A673 (cell line): Measurements from ENCODE around the gene NFKBIB. TPM values are rescaled to one million over a fixed set of nuclear protein-coding genes. Genes with fewer than 3 reads are reported as not detected.
"Not testable (repeated sequence)": the region's sequence is repeated elsewhere in the genome, so short reads cannot be mapped to it uniquely, and the experiment has no call there.

Experiments
- BruUV-seq: library from RNA; stranded (reverse); fragments of 400-500 nt; replicated peaks from 2 replicates; lab custom pipeline; 2021; lab: Mats Ljungman, UMichigan
- CTCF ChIA-PET: fragments of 300-600 bp; sonication (Branson Sonifier 250); formaldehyde crosslinking; loops from one replicate; lab custom pipeline; 2022; ENCODE audit warnings: antibody characterized with exemption; lab: Charles Lee
- POLR2A ChIA-PET: fragments of 300-600 bp; sonication (Branson Sonifier 250); formaldehyde crosslinking; loops from one replicate; lab custom pipeline; 2022; ENCODE audit warnings: antibody characterized with exemption; ENCODE audit not compliant: low non-redundant PET; lab: Charles Lee
- DNase-seq: peaks from one replicate; pipeline ENCODE4 v3.0.0-alpha.2; 2015; ENCODE audit warnings: low spot score
- H3K27ac ChIP-seq: fragments of 200-600 bp; sonication (generic); 2 replicates; pipeline ENCODE4 v1.5.1; 2016; ENCODE audit warnings: mixed run types, low read depth, mild to moderate bottlenecking, mixed read lengths, antibody characterized with exemption, low read length; ENCODE audit not compliant: poor library complexity, severe bottlenecking
- H3K27me3 ChIP-seq: fragments of 200-600 bp; sonication (generic); replicated peaks from 2 replicates; pipeline ENCODE4 v1.6.1; 2017; ENCODE audit warnings: mixed run types, low read depth, mild to moderate bottlenecking, mixed read lengths, antibody characterized with exemption, low read length; ENCODE audit not compliant: insufficient read depth, poor library complexity
- H3K36me3 ChIP-seq: fragments of 200-600 bp; sonication (generic); 2 replicates; pipeline ENCODE4 v1.6.1; 2016; ENCODE audit warnings: mixed run types, mild to moderate bottlenecking, mixed read lengths, antibody characterized with exemption, low read length; ENCODE audit not compliant: insufficient read depth, poor library complexity, severe bottlenecking
- H3K4me1 ChIP-seq: fragments of 200-600 bp; sonication (generic); 2 replicates; pipeline ENCODE4 v1.6.1; 2017; ENCODE audit warnings: mixed run types, mild to moderate bottlenecking, mixed read lengths, antibody characterized with exemption, low read length; ENCODE audit not compliant: insufficient read depth, poor library complexity, severe bottlenecking
- H3K4me3 ChIP-seq: fragments of 200-600 bp; sonication (generic); 2 replicates; pipeline ENCODE4 v1.5.1; 2016; ENCODE audit warnings: low read depth, mixed run types, mild to moderate bottlenecking, mixed read lengths, low read length; ENCODE audit not compliant: poor library complexity, severe bottlenecking
- H3K9me3 ChIP-seq: fragments of 200-600 bp; sonication (generic); 2 replicates; pipeline ENCODE4 v1.6.1; 2016; ENCODE audit warnings: mixed run types, low read depth, mild to moderate bottlenecking, mixed read lengths, antibody characterized with exemption, low read length; ENCODE audit not compliant: poor library complexity, severe bottlenecking
- EZH2 ChIP-seq: fragments of 200-600 bp; sonication (generic); IDR thresholded peaks from 2 replicates; pipeline ENCODE4 v1.6.1; 2017; ENCODE audit warnings: borderline replicate concordance, low read depth, mild to moderate bottlenecking, mixed read lengths, antibody characterized with exemption, low read length; ENCODE audit not compliant: poor library complexity, severe bottlenecking
- intact Hi-C: fragments of 100-400 bp; cut with micrococcal nuclease; formaldehyde crosslinking; loops from one replicate; pipeline ENCODE4 v1.10.0; 2022; ENCODE audit not compliant: unreplicated experiment
- total RNA-seq: library from RNA; stranded (reverse); gene quantifications from 2 replicates; pipeline ENCODE4 v1.2.3, GENCODE V29; 2021
- TF ChIP-seq, protein P1 (sequence below): fragments of 300-800, 200-600 bp; sonication (generic); conservative IDR thresholded peaks from 2 replicates; pipeline ENCODE4 v1.5.1; 2017; ENCODE audit warnings: low read depth, mild to moderate bottlenecking, antibody characterized with exemption, low read length, moderate library complexity, mixed read lengths

Gene NFKBIB
- total RNA-seq, 1 experiment from 2014 or later: 51.9 TPM

GRCh38 chr19:38933544-38933943, 33.8 kb downstream of the NFKBIB start:
- CTCF ChIA-PET: no interaction called here
- TF ChIP-seq, protein P1, sequence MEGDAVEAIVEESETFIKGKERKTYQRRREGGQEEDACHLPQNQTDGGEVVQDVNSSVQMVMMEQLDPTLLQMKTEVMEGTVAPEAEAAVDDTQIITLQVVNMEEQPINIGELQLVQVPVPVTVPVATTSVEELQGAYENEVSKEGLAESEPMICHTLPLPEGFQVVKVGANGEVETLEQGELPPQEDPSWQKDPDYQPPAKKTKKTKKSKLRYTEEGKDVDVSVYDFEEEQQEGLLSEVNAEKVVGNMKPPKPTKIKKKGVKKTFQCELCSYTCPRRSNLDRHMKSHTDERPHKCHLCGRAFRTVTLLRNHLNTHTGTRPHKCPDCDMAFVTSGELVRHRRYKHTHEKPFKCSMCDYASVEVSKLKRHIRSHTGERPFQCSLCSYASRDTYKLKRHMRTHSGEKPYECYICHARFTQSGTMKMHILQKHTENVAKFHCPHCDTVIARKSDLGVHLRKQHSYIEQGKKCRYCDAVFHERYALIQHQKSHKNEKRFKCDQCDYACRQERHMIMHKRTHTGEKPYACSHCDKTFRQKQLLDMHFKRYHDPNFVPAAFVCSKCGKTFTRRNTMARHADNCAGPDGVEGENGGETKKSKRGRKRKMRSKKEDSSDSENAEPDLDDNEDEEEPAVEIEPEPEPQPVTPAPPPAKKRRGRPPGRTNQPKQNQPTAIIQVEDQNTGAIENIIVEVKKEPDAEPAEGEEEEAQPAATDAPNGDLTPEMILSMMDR: no peak
- no peak for TF ChIP-seq EZH2
- BruUV-seq: no TSS peak
- peaks cover 13% of the 10 kb centered on the region for H3K4me1 ChIP-seq
- H3K36me3 ChIP-seq: peaks cover 31% of the 10 kb centered on the region
- POLR2A ChIA-PET: no interaction called here
- H3K27me3 ChIP-seq: no peaks in the 10 kb centered on the region
- no peak for DNase-seq
- intact Hi-C loops: loop anchor here (5.0 to 10.0 kb wide), 3 partner anchors 201 to 419 kb away; no protein-coding TSS in a partner anchor
- no peak overlapping the region for H3K27ac ChIP-seq
- H3K4me3 ChIP-seq: no peak overlapping the region
- peaks cover 4% of the 10 kb centered on the region for H3K9me3 ChIP-seq

GRCh38 chr19:38939957-38940356, 40.2 kb downstream of the NFKBIB start:
- peaks cover 6% of the 10 kb centered on the region for H3K36me3 ChIP-seq
- no TSS peak for BruUV-seq
- intact Hi-C loops: loop anchor here (10.0 kb wide), 2 partner anchors 395 to 425 kb away; no protein-coding TSS in a partner anchor
- no peak overlapping the region for H3K4me3 ChIP-seq
- peaks cover 11% of the 10 kb centered on the region for H3K4me1 ChIP-seq
- ChIA-PET POLR2A (no interaction called here), CTCF (no interaction called here)
- DNase-seq: peak; percentile 33
- TF ChIP-seq, protein P1: no peak
- no peak for TF ChIP-seq EZH2
- no peaks in the 10 kb centered on the region for H3K27me3 ChIP-seq
- H3K9me3 ChIP-seq: peaks cover under 1% of the 10 kb centered on the region
- H3K27ac ChIP-seq: peak overlapping the region; percentile 39

DNA sequence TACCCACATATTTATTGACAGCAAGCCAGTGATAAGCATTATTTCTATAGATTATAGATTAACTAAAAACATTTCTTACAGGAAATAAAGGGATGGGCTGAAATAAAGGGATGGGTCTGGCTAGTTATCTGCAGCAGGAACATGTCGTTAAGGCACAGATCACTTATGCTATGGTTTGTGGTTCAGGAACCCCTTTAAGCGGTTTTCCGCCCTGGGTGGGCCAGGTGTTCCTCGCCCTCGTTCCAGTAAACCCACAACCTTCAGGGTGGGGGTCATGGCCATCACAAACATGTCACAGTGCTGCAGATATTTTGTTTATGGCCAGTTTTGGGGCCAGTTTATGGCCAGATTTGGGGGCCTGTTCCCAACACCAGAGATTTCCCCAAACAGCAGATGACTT, 41.7 kb downstream of the NFKBIB start:
- H3K27me3 ChIP-seq, H3K27ac ChIP-seq, intact Hi-C loops, CTCF ChIA-PET, H3K4me3 ChIP-seq, H3K9me3 ChIP-seq, H3K36me3 ChIP-seq, DNase-seq: not testable (repeated sequence)
- POLR2A ChIA-PET: interaction anchor here (0.6 kb wide), 1 partner anchor 78 kb away, joined by 3 read pairs; no protein-coding TSS in a partner anchor
- TSS peak; percentile 28 for BruUV-seq
- peaks cover 11% of the 10 kb centered on the region for H3K4me1 ChIP-seq

DNA sequence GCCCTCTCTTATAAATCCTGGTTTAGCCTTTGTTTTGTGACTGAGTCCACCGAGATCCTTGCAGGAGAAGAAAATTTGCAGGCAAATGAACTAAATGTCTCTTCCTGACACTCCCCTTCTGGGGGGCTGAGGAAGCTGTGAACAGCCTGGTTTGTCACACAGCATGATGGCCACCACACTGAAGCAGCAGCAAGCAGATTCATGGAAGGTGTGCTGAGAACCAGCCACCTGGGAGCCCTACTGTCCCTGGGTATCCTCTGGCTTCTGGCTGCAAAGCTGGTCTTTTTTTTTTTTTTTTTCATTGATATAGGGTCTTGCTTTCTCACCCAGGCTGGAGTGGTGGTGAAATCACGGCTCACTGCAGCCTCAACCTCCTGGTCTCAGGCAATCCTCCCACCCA, 42.2 kb downstream of the NFKBIB start:
- Histone ChIP-seq H3K4me3 (no peak overlapping the region), H3K27ac (no peak overlapping the region), H3K27me3 (no peaks in the 10 kb centered on the region), H3K36me3 (peaks cover 8% of the 10 kb centered on the region), H3K9me3 (no peaks in the 10 kb centered on the region), H3K4me1 (peaks cover 11% of the 10 kb centered on the region)
- DNase-seq: no peak
- intact Hi-C loops: no loop called here
- TF ChIP-seq, protein P1: no peak
- no peak for TF ChIP-seq EZH2
- BruUV-seq: no TSS peak
- POLR2A ChIA-PET: no interaction called here
- CTCF ChIA-PET: no interaction called here
